Gastrocnemius medialis (tissue), 4 donors: ENCODE data around the gene SUSD4. TPM values are rescaled to one million over a fixed set of nuclear protein-coding genes. Genes with fewer than 3 reads are reported as not detected.

ENCODE experiments used
- ATAC-seq, 2 donors: fragments of 150-250 bp; one replicate each; pipeline ENCODE4 v1.9.1; 2016
- DNase-seq, 2 donors: peaks; one replicate each; pipeline ENCODE4 v3.0.0-alpha.2; 2019
- H3K27ac ChIP-seq, 4 donors: fragments of 200-600 bp; sonication (generic); 1 replicate in 1 of 4; 2 replicates in 3 of 4; pipeline ENCODE4 v1.5.1; 2016 to 2018; ENCODE audit warnings: mild to moderate bottlenecking in 2 of 4, moderate library complexity in 1 of 4
- H3K27me3 ChIP-seq, 3 donors: fragments of 200-600 bp; sonication (generic) in 2 of 3; 1 replicate in 1 of 3; 2 replicates in 2 of 3; pipeline versions ENCODE4 v1.5.1 to v1.6.0; 2016 to 2019; ENCODE audit warnings: mild to moderate bottlenecking in 1 of 3, moderate library complexity in 1 of 3
- H3K36me3 ChIP-seq, 2 donors: fragments of 200-600 bp; sonication (generic) in 1 of 2; one replicate each; pipeline ENCODE4 v1.5.1; 2017 to 2018
- H3K4me1 ChIP-seq, 2 donors: fragments of 200-600 bp; sonication (generic) in 1 of 2; one replicate each; pipeline ENCODE4 v1.5.1; 2016 to 2017; ENCODE audit warnings: mild to moderate bottlenecking in 2 of 2
- H3K4me3 ChIP-seq, 4 donors: fragments of 200-600 bp; sonication (generic) in 3 of 4; 1 replicate in 1 of 4; 2 replicates in 3 of 4; pipeline ENCODE4 v1.5.1; 2016 to 2019; ENCODE audit warnings: mild to moderate bottlenecking in 2 of 4
- H3K9me3 ChIP-seq, 3 donors: fragments of 200-600 bp; sonication (generic) in 2 of 3; 1 replicate in 1 of 3; 2 replicates in 2 of 3; pipeline ENCODE4 v1.5.1; 2016 to 2019
- POLR2A ChIP-seq, 2 donors: fragments of 450-650 bp; IDR thresholded peaks; one replicate each; pipeline ENCODE4 v1.6.1; 2017; ENCODE audit warnings: antibody characterized with exemption in 2 of 2, mild to moderate bottlenecking in 2 of 2, moderate library complexity in 2 of 2
- in situ Hi-C, 4 donors: fragments of 200-750 bp; cut with MboI; loops; one replicate each; pipeline versions ENCODE4 v1.15.0 to v1.8.0; 2017; ENCODE audit warnings: low sequenced_read_pairs in 4 of 4
- intact Hi-C: fragments of 100-400 bp; cut with DNase I; formaldehyde crosslinking; loops from one replicate; pipeline ENCODE4 v1.15.1; 2023; ENCODE audit warnings: low total_unique reads
- total RNA-seq, 4 donors: library from RNA; depleted of rRNA; stranded (reverse); fragments of >200 nt; gene quantifications; one replicate each; pipeline versions ENCODE4 v1.1.0 to v1.2.3, GENCODE V29; 2016
- TF ChIP-seq, protein P1 (sequence below), 5 experiments: fragments of 450-650 bp in 3 of 5; fragments of 200-600 bp in 2 of 5; sonication (generic) in 2 of 5; IDR thresholded peaks in 4 of 5; conservative IDR thresholded peaks in 1 of 5; 1 replicate in 4 of 5; 2 replicates in 1 of 5; pipeline ENCODE4 v1.5.1; 2016 to 2019; ENCODE audit warnings: antibody characterized with exemption in 5 of 5, mild to moderate bottlenecking in 3 of 5, moderate library complexity in 3 of 5

SUSD4 gene
- total RNA-seq, 4 donors from 2014 or later = 1.2 to 4.0 (median 3.3) TPM; not detected in 1

- ATAC-seq = no peak
- no peak for DNase-seq
- Histone ChIP-seq H3K4me1 (peaks cover 0 to 11% of the 10 kb centered on the region in 2 donors), H3K27me3 (no peaks in the 10 kb centered on the region), H3K9me3 (no peaks in the 10 kb centered on the region), H3K27ac (peak overlapping the region in 1 of 4 donors; percentile 42), H3K36me3 (no peaks in the 10 kb centered on the region), H3K4me3 (no peak overlapping the region)
- TF ChIP-seq, protein P1, sequence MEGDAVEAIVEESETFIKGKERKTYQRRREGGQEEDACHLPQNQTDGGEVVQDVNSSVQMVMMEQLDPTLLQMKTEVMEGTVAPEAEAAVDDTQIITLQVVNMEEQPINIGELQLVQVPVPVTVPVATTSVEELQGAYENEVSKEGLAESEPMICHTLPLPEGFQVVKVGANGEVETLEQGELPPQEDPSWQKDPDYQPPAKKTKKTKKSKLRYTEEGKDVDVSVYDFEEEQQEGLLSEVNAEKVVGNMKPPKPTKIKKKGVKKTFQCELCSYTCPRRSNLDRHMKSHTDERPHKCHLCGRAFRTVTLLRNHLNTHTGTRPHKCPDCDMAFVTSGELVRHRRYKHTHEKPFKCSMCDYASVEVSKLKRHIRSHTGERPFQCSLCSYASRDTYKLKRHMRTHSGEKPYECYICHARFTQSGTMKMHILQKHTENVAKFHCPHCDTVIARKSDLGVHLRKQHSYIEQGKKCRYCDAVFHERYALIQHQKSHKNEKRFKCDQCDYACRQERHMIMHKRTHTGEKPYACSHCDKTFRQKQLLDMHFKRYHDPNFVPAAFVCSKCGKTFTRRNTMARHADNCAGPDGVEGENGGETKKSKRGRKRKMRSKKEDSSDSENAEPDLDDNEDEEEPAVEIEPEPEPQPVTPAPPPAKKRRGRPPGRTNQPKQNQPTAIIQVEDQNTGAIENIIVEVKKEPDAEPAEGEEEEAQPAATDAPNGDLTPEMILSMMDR (IDR thresholded peaks at IDR 0.05 in 4 of 5, conservative IDR thresholded peaks at IDR 0.05 in 1 of 5) = no peak
- TF ChIP-seq POLR2A (IDR thresholded peaks at IDR 0.05) = no peak
- intact Hi-C loops (no loop called here), in situ Hi-C loops (no loop called here)
Observed at GRCh38 chr1:223208164-223209076, 155.6 kb downstream of the SUSD4 start.

DNA sequence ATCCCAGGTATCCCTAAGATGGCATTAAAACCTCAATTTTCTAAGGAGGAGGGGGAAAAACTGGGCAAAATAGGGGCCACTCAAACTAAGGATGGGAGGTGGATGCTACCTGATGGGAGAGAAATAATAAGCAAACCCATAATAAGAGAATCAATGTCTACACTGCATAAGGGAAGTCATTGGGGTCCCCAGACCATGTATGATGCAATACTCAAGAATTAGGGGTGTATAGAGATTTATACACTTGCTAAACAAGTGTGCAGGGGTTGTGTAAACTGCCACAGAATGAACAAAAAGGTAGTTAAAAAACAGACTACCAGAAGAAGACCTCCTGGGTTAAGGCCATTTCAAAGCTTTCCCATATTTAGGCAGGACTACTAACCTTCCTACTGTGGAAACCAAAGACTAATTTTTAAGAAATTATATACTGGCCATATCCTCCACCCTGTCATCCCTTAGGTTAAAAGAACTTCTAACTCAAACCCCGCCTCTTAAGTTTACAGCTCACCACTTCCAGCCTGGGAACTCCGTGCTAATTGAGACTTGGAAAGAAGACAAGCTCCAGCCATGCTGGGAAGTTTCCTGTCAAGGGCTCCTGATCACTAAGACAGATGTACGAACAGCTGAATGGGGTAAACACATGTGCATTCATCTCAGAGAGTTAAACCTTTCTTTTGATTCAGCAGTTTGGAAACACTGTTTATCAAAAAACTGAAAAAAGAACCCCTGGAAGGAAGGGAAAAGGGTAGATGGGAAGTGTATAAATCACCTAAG, 156.5 kb downstream of the SUSD4 start:
- Histone ChIP-seq H3K27ac (peak overlapping the region in 1 of 4 donors; percentile 42), H3K4me1 (peaks cover 0 to 11% of the 10 kb centered on the region in 2 donors), H3K36me3 (no peaks in the 10 kb centered on the region), H3K27me3 (no peaks in the 10 kb centered on the region), H3K9me3 (no peaks in the 10 kb centered on the region), H3K4me3 (no peak overlapping the region)
- DNase-seq (no peak), ATAC-seq (peak in 1 of 2 donors; percentile 65)
- intact Hi-C loops = no loop called here
- in situ Hi-C loops = no loop called here
- TF ChIP-seq, protein P1 (IDR thresholded peaks at IDR 0.05 in 4 of 5, conservative IDR thresholded peaks at IDR 0.05 in 1 of 5) = no peak
- no peak for TF ChIP-seq POLR2A (IDR thresholded peaks at IDR 0.05)

DNA sequence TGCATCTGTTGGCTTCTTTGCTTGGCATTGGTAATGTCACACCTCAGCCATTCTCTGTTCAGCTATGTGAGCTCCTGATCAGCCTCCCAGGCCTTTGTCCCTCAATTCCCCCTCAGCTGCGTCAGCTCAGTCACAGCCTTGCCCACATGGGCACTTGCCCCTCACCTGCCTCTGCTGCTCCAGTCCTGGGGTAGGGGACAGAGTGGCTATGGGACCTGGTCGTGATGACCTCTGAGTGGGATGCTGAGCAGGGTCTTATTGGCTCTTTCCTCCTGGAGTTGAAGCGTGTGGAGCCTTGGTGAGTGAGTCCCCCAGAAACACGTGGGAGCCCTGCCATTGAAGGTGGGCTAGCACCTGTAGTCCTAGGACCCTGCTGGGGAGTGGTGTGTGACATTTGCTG, 159.6 kb downstream of the SUSD4 start:
- DNase-seq (no peak), ATAC-seq (no peak)
- no peaks in the 10 kb centered on the region for H3K9me3 ChIP-seq
- no peak overlapping the region for H3K4me3 ChIP-seq
- TF ChIP-seq POLR2A (IDR thresholded peaks at IDR 0.05) = no peak
- TF ChIP-seq, protein P1 (IDR thresholded peaks at IDR 0.05 in 4 of 5, conservative IDR thresholded peaks at IDR 0.05 in 1 of 5) = no peak
- intact Hi-C loops = no loop called here
- peaks cover 0 to 11% of the 10 kb centered on the region in 2 donors for H3K4me1 ChIP-seq
- H3K36me3 ChIP-seq = no peaks in the 10 kb centered on the region
- no peak overlapping the region for H3K27ac ChIP-seq
- no peaks in the 10 kb centered on the region for H3K27me3 ChIP-seq
- in situ Hi-C loops = no loop called here

DNA sequence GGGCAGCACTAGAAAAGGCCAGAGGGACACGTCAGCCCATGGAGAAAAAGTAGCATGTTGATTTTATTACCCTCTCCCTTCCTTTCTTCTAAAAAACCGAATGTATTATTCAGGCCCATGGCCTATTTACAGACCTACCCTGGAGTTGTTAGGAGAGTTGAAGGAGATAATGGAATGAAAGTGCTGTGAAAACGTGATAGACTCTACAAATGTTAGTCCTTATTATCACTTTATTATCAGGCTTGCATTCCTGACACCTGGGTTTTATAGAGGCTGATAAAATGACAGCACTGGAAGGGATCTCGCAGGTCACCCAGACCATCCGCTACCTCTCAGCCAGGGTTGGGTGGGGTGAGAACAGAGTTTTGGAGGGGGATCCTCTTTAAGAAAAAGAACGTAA, 160.3 kb downstream of the SUSD4 start:
- in situ Hi-C loops = no loop called here
- TF ChIP-seq, protein P1 (IDR thresholded peaks at IDR 0.05 in 4 of 5, conservative IDR thresholded peaks at IDR 0.05 in 1 of 5) = no peak
- no peak for TF ChIP-seq POLR2A (IDR thresholded peaks at IDR 0.05)
- Histone ChIP-seq H3K9me3 (no peaks in the 10 kb centered on the region), H3K27ac (no peak overlapping the region), H3K36me3 (no peaks in the 10 kb centered on the region), H3K4me1 (peaks cover 0 to 11% of the 10 kb centered on the region in 2 donors), H3K27me3 (no peaks in the 10 kb centered on the region), H3K4me3 (no peak overlapping the region)
- ATAC-seq = no peak
- no peak for DNase-seq
- intact Hi-C loops = no loop called here
